Measurements from ENCODE around the gene KPNA6. TPM values are rescaled to one million over a fixed set of nuclear protein-coding genes. Genes with fewer than 3 reads are reported as not detected.
A peak's percentile ranks its signal among the peaks of the same experiment; 100 is the strongest.

The KPNA6 gene
- total and polyA plus RNA-seq, 9 of the 15 experiments (the other 6 are each of a cell fraction or from before 2014, with no cell fraction given) = 20.1 to 54.6 (median 32.2) TPM

GRCh38 chr1:32071758-32072621 is 35.9 kb upstream of the KPNA6 start (continued):
- TF ChIP-seq REST (IDR thresholded peaks at IDR 0.05; ENCODE audit: borderline replicate concordance) (no peak), REST (CRISPR knock-in tag; IDR thresholded peaks at IDR 0.05; ENCODE audit: low read depth) (no peak), PYGO2 (tag; IDR thresholded peaks at IDR 0.05) (no peak), TBP (optimal IDR thresholded peaks at IDR 0.05; ENCODE audit: low read depth, low read length) (no peak), LEF1 (IDR thresholded peaks at IDR 0.05) (peak; percentile 19; the same call in 1 of the 2 replicates), SMC3 (conservative IDR thresholded peaks at IDR 0.05; ENCODE audit: insufficient read depth, low read depth, low read length) (no peak), ZNF212 (CRISPR knock-in tag; IDR thresholded peaks at IDR 0.05) (no peak), ZNF197 (CRISPR knock-in tag; IDR thresholded peaks at IDR 0.05; ENCODE audit: low read depth) (no peak), ZNF551 (CRISPR knock-in tag; IDR thresholded peaks at IDR 0.05) (0 out of 2 replicates have a peak, but pooled peaks have one; percentile 32), ZNF561 (CRISPR knock-in tag; conservative IDR thresholded peaks at IDR 0.05) (no peak), ATF1 (CRISPR knock-in tag; IDR thresholded peaks at IDR 0.05) (no peak), ATF1 (tag; IDR thresholded peaks at IDR 0.05) (no peak), BCLAF1 (IDR thresholded peaks at IDR 0.05; ENCODE audit: borderline replicate concordance in 1 of 2, control insufficient read depth in 1 of 2, low read depth in 2 of 2, low read length in 1 of 2) (no peak), ZNF277 (CRISPR knock-in tag; IDR thresholded peaks at IDR 0.05; ENCODE audit: borderline replicate concordance) (no peak), MTA2 (IDR thresholded peaks at IDR 0.05; ENCODE audit: low read depth) (no peak), ADNP (tag; IDR thresholded peaks at IDR 0.05) (no peak)
